Measurements from ENCODE around the gene PMM1.
"Not testable (repeated sequence)": the region's sequence is repeated elsewhere in the genome, so short reads cannot be mapped to it uniquely, and the experiment has no call there.

Gene PMM1

GRCh38 chr22:41596776-41597634 is 7.4 kb upstream of the PMM1 start:
- no peak for DNase-seq (ENCODE audit: low read depth)

- DNase-seq (ENCODE audit: low read depth) = no peak
Observed at GRCh38 chr22:41595703-41596102, 6.1 kb upstream of the PMM1 start.

- not testable (repeated sequence) for DNase-seq (ENCODE audit: low read depth)
Observed at GRCh38 chr22:41593336-41593960, 3.8 kb upstream of the PMM1 start.

- DNase-seq (ENCODE audit: low read depth) = no peak
Observed at GRCh38 chr22:41587347-41587723, 2.3 kb downstream of the PMM1 start.

- no peak for DNase-seq (ENCODE audit: low read depth)
Observed at GRCh38 chr22:41585898-41586297, 3.7 kb downstream of the PMM1 start.

GRCh38 chr22:41584881-41585280 is 4.8 kb downstream of the PMM1 start:
- DNase-seq (ENCODE audit: low read depth) = no peak

- no peak for DNase-seq (ENCODE audit: low read depth)
Observed at GRCh38 chr22:41582694-41583093, 6.9 kb downstream of the PMM1 start.

GRCh38 chr22:41579997-41580355 is 9.7 kb downstream of the PMM1 start:
- no peak for DNase-seq (ENCODE audit: low read depth)

- no peak for DNase-seq (ENCODE audit: low read depth)
Observed at GRCh38 chr22:41579297-41579996, 10.2 kb downstream of the PMM1 start.

- no peak for DNase-seq (ENCODE audit: low read depth)
Observed at GRCh38 chr22:41578818-41579217, 10.8 kb downstream of the PMM1 start.

GRCh38 chr22:41578114-41578513 is 11.5 kb downstream of the PMM1 start:
- no peak for DNase-seq (ENCODE audit: low read depth)

- no peak for DNase-seq (ENCODE audit: low read depth)
Observed at GRCh38 chr22:41576877-41577276, 12.8 kb downstream of the PMM1 start.

GRCh38 chr22:41575533-41575932 is 14.1 kb downstream of the PMM1 start:
- no peak for DNase-seq (ENCODE audit: low read depth)

GRCh38 chr22:41574847-41575381 is 14.7 kb downstream of the PMM1 start:
- no peak for DNase-seq (ENCODE audit: low read depth)

- no peak for DNase-seq (ENCODE audit: low read depth)
Observed at GRCh38 chr22:41573677-41574076, 16.0 kb downstream of the PMM1 start.

GRCh38 chr22:41572305-41572704 is 17.3 kb downstream of the PMM1 start:
- not testable (repeated sequence) for DNase-seq (ENCODE audit: low read depth)

- no peak for DNase-seq (ENCODE audit: low read depth)
Observed at GRCh38 chr22:41571786-41572185, 17.9 kb downstream of the PMM1 start.

- DNase-seq (ENCODE audit: low read depth) = no peak
Observed at GRCh38 chr22:41570221-41570620, 19.4 kb downstream of the PMM1 start.

GRCh38 chr22:41568811-41569210 is 20.8 kb downstream of the PMM1 start:
- DNase-seq (ENCODE audit: low read depth) = no peak

GRCh38 chr22:41567512-41567768 is 22.2 kb downstream of the PMM1 start:
- DNase-seq (ENCODE audit: low read depth) = no peak

- DNase-seq (ENCODE audit: low read depth) = no peak
Observed at GRCh38 chr22:41565403-41566054, 24.1 kb downstream of the PMM1 start.

GRCh38 chr22:41564563-41564962 is 25.1 kb downstream of the PMM1 start:
- DNase-seq (ENCODE audit: low read depth) = no peak
